Fibroblast of lung (primary cell): Measurements from ENCODE around the gene SH3GL3. TPM values are rescaled to one million over a fixed set of nuclear protein-coding genes. Genes with fewer than 3 reads are reported as not detected.

ENCODE experiments used
- DNase-seq, 2 donors: peaks; one replicate each; pipeline versions ENCODE4 v3.0.0 to v3.0.0-alpha.2; 2010; ENCODE audit warnings: low read depth in 2 of 2
- H2AFZ ChIP-seq: 2 replicates; pipeline ENCODE4 v1.5.1; 2012; ENCODE audit warnings: low read length, control low read depth, inconsistent platforms
- H3K27ac ChIP-seq: 2 replicates; pipeline ENCODE4 v1.5.1; 2011; ENCODE audit warnings: low read length, control low read depth; ENCODE audit not compliant: insufficient read depth
- H3K27me3 ChIP-seq: 2 replicates; pipeline ENCODE4 v1.5.1; 2011; ENCODE audit warnings: mild to moderate bottlenecking, low read length; ENCODE audit not compliant: control insufficient read depth, insufficient read depth
- H3K36me3 ChIP-seq: 2 replicates; pipeline ENCODE4 v1.5.1; 2011; ENCODE audit warnings: low read length; ENCODE audit not compliant: control insufficient read depth, insufficient read depth
- H3K4me1 ChIP-seq: 2 replicates; pipeline ENCODE4 v1.5.1; 2011; ENCODE audit warnings: low read length; ENCODE audit not compliant: control insufficient read depth, insufficient read depth; ENCODE audit errors: extremely low read depth
- H3K4me2 ChIP-seq: 2 replicates; pipeline ENCODE4 v1.5.1; 2011; ENCODE audit warnings: low read length, control low read depth; ENCODE audit not compliant: insufficient read depth; ENCODE audit errors: extremely low read depth
- H3K4me3 ChIP-seq, 4 experiments: fragments of 200-600 bp in 1 of 4; sonication (generic) in 1 of 4; replicated peaks in 1 of 4; 2 replicates each; pipeline ENCODE4 v1.5.1; 2011 to 2016; ENCODE audit warnings: low read length in 4 of 4, low read depth in 3 of 4, mild to moderate bottlenecking in 3 of 4, control low read depth in 2 of 4, inconsistent platforms in 1 of 4, mixed read lengths in 1 of 4; ENCODE audit not compliant: insufficient read depth in 1 of 4; ENCODE audit errors: control extremely low read depth in 1 of 4
- H3K79me2 ChIP-seq: 2 replicates; pipeline ENCODE4 v1.5.1; 2012; ENCODE audit warnings: mild to moderate bottlenecking, low read length, inconsistent platforms; ENCODE audit not compliant: control insufficient read depth, insufficient read depth
- H3K9ac ChIP-seq: 2 replicates; pipeline ENCODE4 v1.5.1; 2011; ENCODE audit warnings: mild to moderate bottlenecking, low read length, control low read depth; ENCODE audit not compliant: insufficient read depth
- H3K9me3 ChIP-seq: 2 replicates; pipeline ENCODE4 v1.5.1; 2012; ENCODE audit warnings: low read depth, low read length; ENCODE audit not compliant: control insufficient read depth, insufficient read depth
- H4K20me1 ChIP-seq: 2 replicates; pipeline ENCODE4 v1.5.1; 2011; ENCODE audit warnings: low read length; ENCODE audit not compliant: control insufficient read depth, insufficient read depth; ENCODE audit errors: extremely low read depth
- CTCF ChIP-seq, 2 donors: IDR thresholded peaks in 1 of 2; conservative IDR thresholded peaks in 1 of 2; 1 replicate in 1 of 2; 2 replicates in 1 of 2; pipeline ENCODE4 v1.5.1; 2011 to 2012; ENCODE audit warnings: low read length in 2 of 2, control low read depth in 1 of 2, inconsistent platforms in 1 of 2, low read depth in 1 of 2, mild to moderate bottlenecking in 1 of 2
- EZH2 ChIP-seq: IDR thresholded peaks from 2 replicates; pipeline ENCODE4 v1.5.1; 2012; ENCODE audit warnings: low read length, control low read depth, mild to moderate bottlenecking; ENCODE audit errors: missing control alignments
- polyA plus RNA-seq, 2 donors: library from polyadenylated mRNA; depleted of rRNA in 1 of 2; stranded (reverse) in 1 of 2; unstranded in 1 of 2; fragments of >200 nt; gene quantifications; 2 replicates each; pipeline ENCODE4 v1.2.1, GENCODE V29; 2011 to 2012; ENCODE audit warnings: missing spikeins in 1 of 2
- total RNA-seq: library from RNA; depleted of rRNA; stranded (reverse); fragments of >200 nt; gene quantifications from 2 replicates; pipeline ENCODE4 v1.2.1, GENCODE V29; 2014

SH3GL3 gene
- total and polyA plus RNA-seq, 2 donors (not counting 1 experiment from before 2014, with no cell fraction given), result under 0.01 to 0.05 TPM

DNA sequence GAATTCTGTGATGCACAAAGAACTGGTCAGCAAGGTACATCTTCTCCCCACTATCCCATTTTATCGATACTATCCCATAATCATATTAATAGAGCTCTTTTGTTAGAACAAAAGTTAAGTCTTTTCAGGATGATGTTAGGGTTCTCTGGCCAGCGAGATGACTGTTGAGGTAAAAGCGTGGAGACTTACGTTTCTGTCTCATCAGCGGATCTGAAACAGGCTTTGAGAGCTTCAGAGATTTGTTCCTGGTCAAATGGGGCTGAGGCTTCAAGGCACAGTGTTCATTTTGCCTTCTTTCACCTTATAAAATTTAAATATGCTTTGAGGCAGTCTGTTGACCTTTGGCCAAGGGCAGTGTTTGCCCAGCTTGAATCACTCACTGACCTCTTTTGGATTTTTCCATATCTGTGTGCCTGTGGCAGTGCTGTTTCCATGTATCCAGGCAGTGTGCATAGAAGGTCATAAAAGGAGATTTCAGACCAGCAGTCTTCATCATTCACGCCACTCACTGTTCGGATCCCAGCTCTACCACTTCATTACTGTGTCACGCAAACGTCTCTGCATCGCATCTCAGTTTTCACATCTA, 209.9 kb downstream of the SH3GL3 start:
- no peaks in the 10 kb centered on the region for H3K9me3 ChIP-seq
- H3K4me1 ChIP-seq, result no peaks in the 10 kb centered on the region
- H3K9ac ChIP-seq, result no peak overlapping the region
- no peak overlapping the region for H3K4me2 ChIP-seq
- H3K27me3 ChIP-seq, result peaks cover 28% of the 10 kb centered on the region
- H3K4me3 ChIP-seq, result no peak overlapping the region
- H4K20me1 ChIP-seq, result peaks cover 2% of the 10 kb centered on the region
- no peak for DNase-seq
- H2AFZ ChIP-seq, result no peak overlapping the region
- no peak overlapping the region for H3K27ac ChIP-seq
- TF ChIP-seq CTCF (conservative IDR thresholded peaks at IDR 0.05 in 1 of 2, IDR thresholded peaks at IDR 0.05 in 1 of 2; ENCODE audit: low read depth in 1 of 2, low read length in 2 of 2) (no peak), EZH2 (no peak)
- H3K79me2 ChIP-seq, result no peaks in the 10 kb centered on the region
- H3K36me3 ChIP-seq, result no peaks in the 10 kb centered on the region

DNA sequence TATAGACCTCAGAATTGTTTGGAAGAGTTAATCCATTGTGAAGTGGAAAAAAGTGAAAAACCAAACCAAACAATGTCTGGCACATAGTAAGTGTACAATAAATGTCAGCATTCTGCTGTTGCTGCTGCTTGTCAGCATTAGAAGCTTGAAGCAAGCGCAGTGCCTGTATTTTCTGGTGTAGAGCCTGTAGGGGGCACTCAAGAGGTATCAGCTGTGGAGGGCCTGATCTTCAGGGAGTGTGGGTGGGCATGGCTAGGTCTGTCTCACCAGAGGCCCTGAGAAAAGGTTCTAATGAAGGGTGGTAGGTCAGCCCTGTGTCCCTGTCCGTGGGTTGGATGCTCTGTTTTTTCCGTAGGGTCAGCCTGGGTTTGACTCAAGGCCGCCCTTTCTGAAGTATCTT, 210.4 kb downstream of the SH3GL3 start:
- no peak for DNase-seq
- Histone ChIP-seq H3K4me3 (no peak overlapping the region), H3K4me2 (no peak overlapping the region), H2AFZ (no peak overlapping the region), H3K79me2 (no peaks in the 10 kb centered on the region), H3K27me3 (peaks cover 28% of the 10 kb centered on the region), H3K36me3 (no peaks in the 10 kb centered on the region), H4K20me1 (peaks cover 2% of the 10 kb centered on the region), H3K4me1 (no peaks in the 10 kb centered on the region), H3K27ac (no peak overlapping the region), H3K9me3 (no peaks in the 10 kb centered on the region), H3K9ac (no peak overlapping the region)
- TF ChIP-seq CTCF (conservative IDR thresholded peaks at IDR 0.05 in 1 of 2, IDR thresholded peaks at IDR 0.05 in 1 of 2; ENCODE audit: low read depth in 1 of 2, low read length in 2 of 2) (peak; percentile 12 to 30), EZH2 (no peak)

DNA sequence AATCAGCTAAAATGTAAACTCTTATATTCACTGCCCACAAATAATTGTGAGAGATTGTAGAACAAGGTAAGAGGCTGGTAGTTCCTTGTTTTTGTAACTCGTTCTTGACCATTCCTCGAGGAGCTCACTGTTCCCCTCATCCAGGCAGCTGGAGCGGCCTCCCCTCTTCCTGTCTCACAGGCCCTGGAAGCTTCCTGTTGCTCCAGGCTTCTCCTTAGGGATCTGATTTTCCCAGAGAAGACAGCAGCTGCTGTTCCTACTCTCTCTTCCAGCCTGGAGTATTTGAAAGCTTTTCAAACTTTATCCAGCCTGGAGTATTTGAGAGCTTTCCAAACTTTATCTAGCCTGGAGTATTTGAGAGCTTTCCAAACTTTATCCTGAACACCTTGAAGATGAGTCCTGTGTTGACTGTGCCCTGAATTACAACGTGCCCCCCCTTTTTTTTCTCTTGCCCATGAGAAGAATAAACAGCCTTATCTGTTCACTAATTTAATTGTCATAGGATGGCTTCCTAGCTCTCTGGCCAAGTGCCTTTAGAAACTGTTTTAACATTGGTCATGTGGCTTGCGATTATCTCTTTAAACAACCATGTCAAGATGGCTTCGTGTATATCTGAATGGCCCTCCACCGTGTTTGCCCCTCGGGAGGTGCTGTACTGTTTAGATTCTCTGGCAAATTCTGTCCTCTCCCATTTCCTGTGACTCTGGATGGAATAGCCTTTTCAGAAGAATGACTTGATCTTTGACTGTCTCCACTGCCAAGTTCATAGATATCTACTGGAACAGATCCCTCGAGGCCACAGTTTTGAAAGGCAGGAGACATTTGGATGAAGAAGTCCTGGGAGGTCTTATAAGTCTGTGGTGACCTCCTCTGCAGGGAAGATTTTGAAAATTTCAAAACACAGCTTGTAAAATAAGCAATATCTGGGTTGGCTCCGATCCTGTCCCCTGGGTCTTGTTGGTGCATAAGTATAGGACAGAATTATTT, 211.6 kb downstream of the SH3GL3 start:
- DNase-seq, result no peak
- TF ChIP-seq CTCF (conservative IDR thresholded peaks at IDR 0.05 in 1 of 2, IDR thresholded peaks at IDR 0.05 in 1 of 2; ENCODE audit: low read depth in 1 of 2, low read length in 2 of 2) (no peak), EZH2 (no peak)
- no peak overlapping the region for H3K27ac ChIP-seq
- H3K79me2 ChIP-seq, result no peaks in the 10 kb centered on the region
- no peak overlapping the region for H3K4me3 ChIP-seq
- peaks cover 2% of the 10 kb centered on the region for H4K20me1 ChIP-seq
- H3K4me2 ChIP-seq, result no peak overlapping the region
- no peaks in the 10 kb centered on the region for H3K36me3 ChIP-seq
- no peaks in the 10 kb centered on the region for H3K4me1 ChIP-seq
- no peaks in the 10 kb centered on the region for H3K9me3 ChIP-seq
- H3K27me3 ChIP-seq, result peaks cover 22% of the 10 kb centered on the region
- no peak overlapping the region for H2AFZ ChIP-seq
- H3K9ac ChIP-seq, result no peak overlapping the region
